Esophagus (tissue), 2 donors: ENCODE results near the gene COMMD1. TPM values are rescaled to one million over a fixed set of nuclear protein-coding genes. Genes with fewer than 3 reads are reported as not detected.

Source experiments
- H3K27ac ChIP-seq, 2 donors: one replicate each; pipeline ENCODE4 v1.5.1; 2013; ENCODE audit warnings: low read depth in 2 of 2, mild to moderate bottlenecking in 2 of 2, inconsistent platforms in 1 of 2, low read length in 1 of 2, moderate library complexity in 1 of 2
- H3K27me3 ChIP-seq, 2 donors: one replicate each; pipeline ENCODE4 v1.6.1; 2013; ENCODE audit warnings: low read length in 2 of 2, control low read depth in 1 of 2, mild to moderate bottlenecking in 1 of 2; ENCODE audit not compliant: insufficient read depth in 2 of 2, control insufficient read depth in 1 of 2
- H3K36me3 ChIP-seq, 2 donors: one replicate each; pipeline ENCODE4 v1.6.1; 2013; ENCODE audit warnings: low read length in 1 of 2; ENCODE audit not compliant: control insufficient read depth in 2 of 2, insufficient read depth in 2 of 2
- H3K4me1 ChIP-seq, 2 donors: one replicate each; pipeline ENCODE4 v1.6.1; 2013; ENCODE audit warnings: low read length in 1 of 2; ENCODE audit not compliant: control insufficient read depth in 2 of 2, insufficient read depth in 2 of 2
- H3K4me3 ChIP-seq, 2 donors: one replicate each; pipeline ENCODE4 v1.5.1; 2013; ENCODE audit warnings: low read length in 2 of 2, mild to moderate bottlenecking in 2 of 2, low read depth in 1 of 2, moderate library complexity in 1 of 2
- H3K9me3 ChIP-seq, 2 donors: one replicate each; pipeline ENCODE4 v1.6.1; 2013; ENCODE audit warnings: mild to moderate bottlenecking in 2 of 2, low read depth in 1 of 2, low read length in 1 of 2, moderate library complexity in 1 of 2; ENCODE audit not compliant: control insufficient read depth in 2 of 2, insufficient read depth in 1 of 2
- WGBS, 2 donors: extraction: QIAGEN DNeasy Blood & Tissue Kit; methylation state at CpG; one replicate each; pipeline ENCODE4 v1.1.7; 2013; 5-methylcytosine and 5-hydroxymethylcytosine counted together
- polyA plus RNA-seq, 2 donors: library from polyadenylated mRNA; stranded (reverse); fragments of 200-250 nt; gene quantifications; one replicate each; pipeline ENCODE4 v1.2.3, GENCODE V29; 2013
- donor health status: healthy with polysubstance abuse.
- donor health status: Bipolar disorder and iron deficiency.

The COMMD1 gene
- polyA plus RNA-seq, 2 donors, result 36.7 to 49.2 TPM

DNA sequence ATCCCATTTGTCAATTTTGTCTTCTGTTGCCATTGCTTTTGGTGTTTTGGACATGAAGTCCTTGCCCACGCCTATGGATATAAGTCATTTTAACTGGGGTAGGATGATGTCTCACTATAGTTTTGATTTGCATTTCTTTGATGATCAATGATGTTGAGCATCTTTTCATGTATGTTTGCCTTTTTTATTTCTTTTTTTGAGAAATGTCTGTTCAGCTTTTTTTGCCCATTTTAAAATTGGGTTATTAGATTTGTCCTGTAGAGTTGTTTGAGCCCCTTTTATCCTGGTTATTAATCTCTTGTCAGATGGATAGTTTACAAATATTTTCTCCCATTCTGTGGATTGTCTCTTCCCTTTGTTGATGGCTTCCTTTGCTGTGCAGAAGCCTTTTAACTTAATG is 75.3 kb downstream of the COMMD1 start:
- no peak overlapping the region for H3K4me3 ChIP-seq
- H3K27me3 ChIP-seq, result no peaks in the 10 kb centered on the region
- H3K36me3 ChIP-seq, result no peaks in the 10 kb centered on the region
- WGBS, 2 donors, result 100% methylated on average over 1 of the region's 1 CpG
- no peaks in the 10 kb centered on the region for H3K4me1 ChIP-seq
- no peak overlapping the region for H3K27ac ChIP-seq
- no peaks in the 10 kb centered on the region for H3K9me3 ChIP-seq

DNA sequence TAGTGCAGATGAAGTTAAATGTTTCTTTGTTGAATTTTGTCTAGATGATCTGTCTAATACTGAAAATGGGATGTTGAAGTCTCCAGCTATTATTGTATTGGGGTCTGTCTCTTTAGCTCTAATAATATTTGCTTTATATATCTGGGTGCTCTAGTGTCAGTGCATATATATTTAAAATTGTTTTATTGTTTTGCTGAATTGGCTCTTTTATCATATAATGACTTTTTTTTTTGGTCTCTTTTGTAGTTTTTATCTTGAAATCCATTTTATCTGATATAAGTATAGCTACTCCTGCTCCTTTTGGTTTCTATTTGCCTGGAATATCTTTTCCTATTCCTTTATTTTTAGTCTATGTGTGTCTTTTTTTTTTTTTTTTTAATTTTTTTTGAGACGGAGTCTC is 79.2 kb downstream of the COMMD1 start:
- no peak overlapping the region for H3K27ac ChIP-seq
- WGBS, 2 donors, result 100% methylated on average over 1 of the region's 1 CpG
- no peaks in the 10 kb centered on the region for H3K4me1 ChIP-seq
- H3K9me3 ChIP-seq, result no peaks in the 10 kb centered on the region
- no peaks in the 10 kb centered on the region for H3K36me3 ChIP-seq
- H3K27me3 ChIP-seq, result no peaks in the 10 kb centered on the region
- no peak overlapping the region for H3K4me3 ChIP-seq

DNA sequence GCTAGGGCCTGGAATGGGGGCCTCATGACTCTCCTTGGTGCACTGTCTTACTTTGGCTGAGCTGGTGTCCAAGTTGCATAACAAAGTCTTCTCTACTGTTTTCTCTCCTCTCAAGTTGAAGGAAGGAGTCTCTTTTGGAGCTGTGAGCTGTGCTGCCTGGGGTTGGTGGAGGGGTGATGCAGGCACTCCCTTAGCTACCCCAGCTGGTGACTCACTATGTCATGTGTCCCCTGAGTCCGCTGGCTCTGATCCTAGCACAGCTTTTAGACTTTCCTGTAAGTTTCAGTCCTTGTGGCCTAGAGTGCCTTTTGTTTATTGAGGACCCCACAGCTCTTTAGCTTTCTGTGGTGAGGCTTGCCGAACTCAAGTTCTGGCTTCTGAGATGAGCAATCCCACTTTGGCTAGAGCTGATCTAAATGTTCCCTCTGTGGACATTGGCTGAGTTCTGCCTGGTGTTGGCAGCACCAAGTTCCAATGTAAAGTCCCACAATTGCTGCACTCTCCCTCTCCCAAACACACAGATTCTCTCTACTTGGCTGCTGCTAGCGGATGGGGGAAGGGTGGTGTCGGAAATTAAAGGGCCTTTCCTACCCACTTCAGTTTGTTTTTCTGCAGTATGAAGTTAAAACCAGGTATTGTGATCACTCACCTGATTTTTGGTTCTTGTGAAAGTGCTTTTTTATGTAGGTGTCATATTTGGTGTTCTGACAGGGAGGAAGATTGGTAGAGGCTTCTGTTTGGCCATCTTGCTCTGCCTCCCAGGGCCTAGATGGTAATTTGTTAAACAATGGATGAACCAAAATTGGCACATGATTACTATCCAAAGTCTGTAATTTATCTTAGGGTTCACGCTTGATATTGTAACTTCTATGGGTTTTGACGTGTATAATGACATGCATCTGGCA is 83.2 kb downstream of the COMMD1 start:
- Histone ChIP-seq H3K4me1 (no peaks in the 10 kb centered on the region), H3K36me3 (no peaks in the 10 kb centered on the region), H3K9me3 (no peaks in the 10 kb centered on the region), H3K4me3 (no peak overlapping the region), H3K27ac (no peak overlapping the region), H3K27me3 (no peaks in the 10 kb centered on the region)
- 89 to 94% methylated on average over 6 of the region's 6 CpGs for WGBS, 2 donors

- no peaks in the 10 kb centered on the region for H3K9me3 ChIP-seq
- no peaks in the 10 kb centered on the region for H3K4me1 ChIP-seq
- H3K4me3 ChIP-seq, result no peak overlapping the region
- WGBS, 2 donors, result 70 to 72% methylated on average over 3 of the region's 3 CpGs
- no peak overlapping the region for H3K27ac ChIP-seq
- no peaks in the 10 kb centered on the region for H3K27me3 ChIP-seq
- no peaks in the 10 kb centered on the region for H3K36me3 ChIP-seq
Measured at GRCh38 chr2:61993422-61994024, 88.0 kb downstream of the COMMD1 start.

DNA sequence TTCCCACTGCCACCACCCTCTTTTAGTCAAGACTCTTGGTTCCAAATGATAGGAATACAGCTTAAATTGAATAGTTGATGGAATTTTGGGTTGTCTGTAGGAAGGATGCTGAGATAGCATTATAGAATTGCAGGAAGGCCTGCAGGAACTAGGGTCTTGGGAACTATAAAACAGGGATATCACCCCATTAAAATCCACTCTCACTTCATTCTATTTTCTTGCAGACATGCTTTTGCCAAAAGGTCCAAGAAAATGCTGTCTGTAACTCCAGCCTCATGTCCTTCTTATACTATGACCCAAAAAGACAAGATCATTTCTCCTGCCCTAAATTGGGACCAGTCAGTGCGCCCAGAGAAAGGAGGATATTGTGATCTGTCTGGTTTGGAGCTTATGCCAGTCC is 89.1 kb downstream of the COMMD1 start:
- no peaks in the 10 kb centered on the region for H3K4me1 ChIP-seq
- 100% methylated on average over 1 of the region's 1 CpG for WGBS, 2 donors
- H3K4me3 ChIP-seq, result no peak overlapping the region
- H3K36me3 ChIP-seq, result no peaks in the 10 kb centered on the region
- no peaks in the 10 kb centered on the region for H3K27me3 ChIP-seq
- no peaks in the 10 kb centered on the region for H3K9me3 ChIP-seq
- no peak overlapping the region for H3K27ac ChIP-seq

- WGBS, 2 donors, result 71 to 87% methylated on average over 4 of the region's 4 CpGs
- Histone ChIP-seq H3K27me3 (no peaks in the 10 kb centered on the region), H3K36me3 (no peaks in the 10 kb centered on the region), H3K9me3 (no peaks in the 10 kb centered on the region), H3K4me3 (no peak overlapping the region), H3K4me1 (no peaks in the 10 kb centered on the region), H3K27ac (no peak overlapping the region)
Measured at GRCh38 chr2:61995065-61995464, 89.6 kb downstream of the COMMD1 start.

DNA sequence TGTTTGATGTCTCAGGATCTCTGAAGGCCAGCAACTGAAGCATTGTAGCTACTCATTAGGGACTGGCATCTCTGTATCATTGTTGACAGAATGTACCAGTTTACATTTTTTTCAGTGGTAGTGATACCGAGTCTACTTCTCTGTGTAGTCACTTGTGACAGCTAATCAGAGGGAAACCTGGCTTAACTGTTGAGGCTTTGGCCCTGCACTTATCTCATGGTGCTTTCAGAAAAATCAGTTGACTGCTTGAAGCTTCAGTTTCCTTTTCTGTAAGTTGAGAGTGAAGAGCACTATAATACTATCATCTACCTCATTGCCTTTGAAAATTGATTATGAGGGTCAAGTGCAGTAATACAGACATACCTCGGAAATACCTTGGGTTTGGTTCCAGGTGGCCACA is 90.0 kb downstream of the COMMD1 start:
- Histone ChIP-seq H3K4me1 (no peaks in the 10 kb centered on the region), H3K36me3 (no peaks in the 10 kb centered on the region), H3K4me3 (no peak overlapping the region), H3K27ac (no peak overlapping the region), H3K27me3 (no peaks in the 10 kb centered on the region), H3K9me3 (no peaks in the 10 kb centered on the region)
- 63 to 76% methylated on average over 2 of the region's 2 CpGs for WGBS, 2 donors

DNA sequence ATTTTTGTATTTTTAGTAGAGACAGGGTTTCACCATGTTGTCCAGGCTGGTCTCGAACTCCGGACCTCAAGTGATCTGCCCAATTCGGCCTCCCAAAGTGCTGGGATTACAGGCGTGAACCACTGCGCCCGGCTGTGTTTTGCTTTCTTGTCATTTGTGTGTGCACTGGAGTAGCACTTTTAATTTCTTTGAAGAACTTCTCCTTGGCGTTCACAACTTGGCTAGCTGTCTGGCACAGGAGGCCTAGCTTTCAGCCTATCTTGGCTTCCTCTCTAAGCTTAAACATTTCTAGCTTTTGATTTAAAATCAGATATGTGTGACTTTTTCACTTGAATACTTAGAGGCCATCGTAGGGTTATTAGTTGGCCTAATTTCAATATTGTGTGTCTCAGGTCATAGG is 93.0 kb downstream of the COMMD1 start:
- 88 to 91% methylated on average over 8 of the region's 8 CpGs for WGBS, 2 donors
- Histone ChIP-seq H3K4me3 (no peak overlapping the region), H3K27me3 (no peaks in the 10 kb centered on the region), H3K9me3 (no peaks in the 10 kb centered on the region), H3K27ac (no peak overlapping the region), H3K4me1 (no peaks in the 10 kb centered on the region), H3K36me3 (no peaks in the 10 kb centered on the region)

- no peaks in the 10 kb centered on the region for H3K36me3 ChIP-seq
- H3K27me3 ChIP-seq, result no peaks in the 10 kb centered on the region
- no peaks in the 10 kb centered on the region for H3K4me1 ChIP-seq
- no peak overlapping the region for H3K27ac ChIP-seq
- WGBS, 2 donors, result 89 to 94% methylated on average over 5 of the region's 5 CpGs
- no peak overlapping the region for H3K4me3 ChIP-seq
- H3K9me3 ChIP-seq, result no peaks in the 10 kb centered on the region
Measured at GRCh38 chr2:62000538-62000937, 95.1 kb downstream of the COMMD1 start.

DNA sequence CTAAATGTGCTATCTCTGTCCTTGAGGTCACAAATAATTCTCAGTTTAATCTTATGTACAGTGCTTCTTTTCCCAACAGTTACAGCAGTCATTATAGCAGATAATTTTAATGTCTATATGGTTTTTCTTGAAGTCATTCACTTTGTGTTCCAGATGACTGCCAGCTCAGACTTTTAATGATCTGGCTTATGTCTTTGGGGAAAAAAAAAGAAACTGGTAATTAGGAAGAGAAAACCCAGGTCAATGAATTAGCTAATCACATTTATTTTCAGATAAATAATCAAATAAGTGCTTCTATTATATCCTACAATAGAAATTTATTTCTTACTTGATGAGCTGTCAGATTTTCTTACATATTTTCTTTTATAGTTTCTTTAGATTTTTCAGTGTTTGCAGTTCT is 96.0 kb downstream of the COMMD1 start:
- H3K4me3 ChIP-seq, result no peak overlapping the region
- H3K27me3 ChIP-seq, result no peaks in the 10 kb centered on the region
- no peaks in the 10 kb centered on the region for H3K4me1 ChIP-seq
- H3K27ac ChIP-seq, result no peak overlapping the region
- H3K9me3 ChIP-seq, result no peaks in the 10 kb centered on the region
- no peaks in the 10 kb centered on the region for H3K36me3 ChIP-seq
